Endothelial cell of coronary artery (primary cell): ENCODE measurements around the gene TMEM151B. TPM values are rescaled to one million over a fixed set of nuclear protein-coding genes. Genes with fewer than 3 reads are reported as not detected.

ENCODE experiments used
- total RNA-seq: library from RNA; depleted of rRNA; stranded (reverse); fragments of >200 nt; gene quantifications from 2 replicates; pipeline ENCODE4 v1.2.3, GENCODE V29; 2014

The TMEM151B gene
- 0.54 TPM in 1 of 2 replicates, not detected in the other for total RNA-seq

DNA sequence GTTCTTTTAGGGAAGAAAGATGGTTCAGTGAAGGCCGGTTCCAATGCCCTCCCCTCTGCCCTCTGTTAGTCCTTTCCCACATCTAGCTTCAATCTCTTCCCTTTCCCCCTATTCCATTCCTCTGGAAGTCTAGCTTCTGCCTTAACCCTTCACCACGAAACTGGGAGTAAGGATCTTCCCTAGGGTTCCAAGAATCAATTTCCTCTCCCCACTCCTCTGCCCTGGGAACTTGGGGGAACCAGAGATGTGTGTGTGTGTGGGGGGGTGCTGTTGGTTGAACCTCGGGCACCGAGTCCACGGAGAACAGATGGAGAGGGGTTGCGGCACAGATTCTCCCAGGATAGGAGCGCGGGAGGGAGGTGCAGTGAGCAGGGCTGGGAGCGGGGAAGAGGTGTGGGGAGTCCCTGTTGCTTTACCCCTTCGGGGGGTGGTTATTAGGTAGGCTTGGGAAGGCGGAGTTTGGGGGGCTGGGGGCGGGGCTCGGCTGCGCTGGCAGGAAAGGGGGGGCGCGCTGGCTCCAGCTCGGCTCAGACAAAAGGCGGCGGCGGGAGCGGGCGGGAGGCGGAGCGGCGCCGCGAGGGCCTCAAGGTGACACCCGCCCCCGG lies at the start of gene TMEM151B:
TMEM151B (plus strand) TSS at position 530 of the 605 bp plus-strand sequence. CDS start 293 bp downstream, outside the sequence.

DNA sequence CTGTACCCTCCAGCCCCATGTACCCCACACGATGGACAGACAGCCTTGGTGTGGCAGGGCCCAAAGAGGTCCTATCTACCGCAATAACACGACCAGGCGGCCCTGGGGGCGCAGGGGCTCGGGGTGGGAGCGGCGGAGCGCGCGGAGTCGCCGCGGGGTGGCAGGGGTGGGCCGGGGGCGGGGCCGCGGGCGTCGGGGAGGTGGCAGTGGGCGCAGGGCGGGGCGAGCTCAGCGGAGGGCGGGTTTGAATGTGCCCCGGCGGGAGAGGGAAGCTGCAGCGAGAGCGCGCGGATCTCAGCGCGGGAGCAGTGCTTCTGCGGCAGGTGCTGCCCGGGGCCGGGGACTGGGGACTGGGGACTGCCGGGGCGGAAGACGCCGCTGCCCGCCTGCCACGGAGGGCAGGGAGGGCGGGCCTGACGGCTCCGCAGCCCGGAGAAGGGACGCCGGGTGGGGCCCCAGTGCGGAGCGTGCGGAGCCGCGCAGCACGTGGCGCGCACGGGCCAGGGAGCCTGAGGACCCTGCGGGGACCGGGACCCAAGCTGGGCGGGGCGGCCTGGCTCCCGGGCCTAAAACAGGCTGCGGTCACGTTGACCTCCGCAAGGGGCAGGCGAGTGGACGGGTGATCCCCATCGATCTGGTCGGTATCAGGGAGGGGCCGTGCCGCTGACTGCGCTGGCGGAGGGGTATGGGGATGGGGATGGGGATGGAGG lies 46.8 kb upstream of the TMEM151B start, which contains the start of gene SLC29A1:
SLC29A1 (plus strand) TSS at position 277 of the 710 bp plus-strand sequence. CDS start 3,719 bp downstream, outside the sequence.

DNA sequence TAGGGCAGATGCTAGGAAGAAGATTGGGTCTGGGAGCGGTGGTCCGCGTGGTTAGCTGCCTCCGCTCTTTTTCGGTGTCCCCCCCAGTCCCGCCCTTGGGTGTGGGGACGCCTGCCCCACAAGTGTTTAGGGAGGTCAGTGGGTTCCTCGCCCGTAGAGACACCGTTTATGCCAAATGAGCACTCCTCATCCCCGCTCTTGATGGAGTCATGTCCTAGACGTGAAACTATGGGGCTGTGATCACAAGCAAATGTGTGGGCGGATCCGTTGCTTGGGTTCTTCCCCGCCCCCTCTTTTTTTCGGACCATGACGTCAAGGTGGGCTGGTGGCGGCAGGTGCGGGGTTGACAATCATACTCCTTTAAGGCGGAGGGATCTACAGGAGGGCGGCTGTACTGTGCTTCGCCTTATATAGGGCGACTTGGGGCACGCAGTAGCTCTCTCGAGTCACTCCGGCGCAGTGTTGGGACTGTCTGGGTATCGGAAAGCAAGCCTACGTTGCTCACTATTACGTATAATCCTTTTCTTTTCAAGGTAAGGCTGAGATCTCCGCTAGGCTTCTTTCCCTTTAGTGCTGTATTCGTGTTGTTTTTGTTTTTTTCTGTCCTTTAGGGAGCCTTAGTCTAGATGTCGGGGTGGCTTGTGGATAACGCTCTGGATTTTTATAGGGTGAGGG lies 23.4 kb upstream of the TMEM151B start, which contains the start of gene HSP90AB1:
HSP90AB1 (plus strand) TSS at position 439 of the 675 bp plus-strand sequence. CDS start 1,529 bp downstream, outside the sequence.

DNA sequence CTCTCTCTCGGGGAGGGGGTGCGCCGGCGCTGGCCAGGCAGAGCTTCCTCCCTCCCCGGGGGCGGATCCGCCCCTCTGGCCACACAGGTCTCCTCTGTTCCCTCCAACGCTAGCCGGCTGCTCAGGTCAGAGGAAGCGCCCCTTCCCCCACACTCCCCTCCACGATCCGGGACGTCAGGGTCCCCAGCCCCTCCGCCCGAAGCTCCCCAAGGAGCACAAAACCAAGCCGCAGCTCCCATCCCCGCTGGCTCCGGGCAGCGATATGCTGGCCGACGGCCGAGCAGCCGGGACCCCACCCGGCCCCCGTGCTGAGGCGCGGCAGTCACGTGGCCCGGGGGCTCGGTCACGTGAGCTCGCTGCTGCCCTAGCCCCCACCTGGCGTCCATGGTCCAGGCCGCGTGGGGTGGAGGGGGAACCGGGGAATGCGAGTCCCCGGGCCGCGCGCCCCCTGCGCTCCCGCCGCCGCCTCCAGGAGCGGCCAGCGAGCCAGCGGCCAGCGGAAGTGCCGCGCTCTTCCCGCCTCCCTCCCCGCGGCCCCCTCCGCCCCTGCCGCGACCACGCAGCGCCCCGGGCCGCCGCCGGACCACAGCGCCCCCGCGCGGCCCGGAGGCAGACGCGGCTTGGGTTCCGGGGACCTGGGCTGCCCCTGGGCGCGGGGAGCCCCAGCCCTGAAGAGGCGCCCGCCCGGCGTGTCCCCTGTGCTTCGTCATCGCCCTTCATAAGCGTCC lies 13.1 kb upstream of the TMEM151B start, which contains the start of gene SLC35B2:
SLC35B2 (minus strand) TSS at position 504 of the 728 bp plus-strand sequence; CDS start at position 386, 118 bp downstream.

DNA sequence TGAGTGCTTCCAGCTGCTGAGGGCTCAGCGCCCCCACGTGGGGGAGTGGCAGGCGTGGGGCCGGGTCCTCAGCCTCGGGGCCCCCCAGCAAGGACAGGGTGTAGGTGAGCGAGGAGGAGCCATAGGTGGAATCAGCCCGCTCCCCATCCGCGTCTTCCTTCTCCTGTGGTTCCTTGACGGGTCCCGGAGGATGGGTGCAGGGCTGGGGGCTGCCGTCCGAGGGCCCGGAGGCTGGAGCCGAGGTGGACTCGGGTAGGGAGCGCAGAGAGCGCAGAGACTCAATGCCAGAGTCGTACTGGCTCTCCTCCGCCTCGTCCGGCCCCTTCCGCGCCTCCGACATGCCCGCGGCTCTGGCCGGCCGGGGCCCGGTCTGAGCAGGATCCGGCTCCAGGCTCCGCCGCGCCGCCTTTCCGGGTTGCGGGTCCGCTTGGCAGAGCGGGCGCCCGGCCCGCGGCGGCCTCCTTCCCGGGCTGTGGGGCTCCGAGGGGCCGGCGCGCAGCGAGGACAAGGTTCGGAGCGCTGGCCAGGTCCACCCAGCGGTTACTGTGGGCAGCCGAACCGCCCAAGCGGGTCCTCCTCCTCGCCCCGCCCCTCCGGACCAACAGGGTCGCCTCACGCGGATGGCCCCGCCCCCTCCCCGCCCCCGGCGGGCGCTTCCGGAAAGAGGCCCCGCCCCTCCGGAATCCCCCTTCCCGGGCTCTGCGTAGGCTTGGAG lies 5.1 kb upstream of the TMEM151B start, which contains the start of gene NFKBIE:
NFKBIE (minus strand) TSS at position 545 of the 715 bp plus-strand sequence; CDS start at position 340, 205 bp downstream.

DNA sequence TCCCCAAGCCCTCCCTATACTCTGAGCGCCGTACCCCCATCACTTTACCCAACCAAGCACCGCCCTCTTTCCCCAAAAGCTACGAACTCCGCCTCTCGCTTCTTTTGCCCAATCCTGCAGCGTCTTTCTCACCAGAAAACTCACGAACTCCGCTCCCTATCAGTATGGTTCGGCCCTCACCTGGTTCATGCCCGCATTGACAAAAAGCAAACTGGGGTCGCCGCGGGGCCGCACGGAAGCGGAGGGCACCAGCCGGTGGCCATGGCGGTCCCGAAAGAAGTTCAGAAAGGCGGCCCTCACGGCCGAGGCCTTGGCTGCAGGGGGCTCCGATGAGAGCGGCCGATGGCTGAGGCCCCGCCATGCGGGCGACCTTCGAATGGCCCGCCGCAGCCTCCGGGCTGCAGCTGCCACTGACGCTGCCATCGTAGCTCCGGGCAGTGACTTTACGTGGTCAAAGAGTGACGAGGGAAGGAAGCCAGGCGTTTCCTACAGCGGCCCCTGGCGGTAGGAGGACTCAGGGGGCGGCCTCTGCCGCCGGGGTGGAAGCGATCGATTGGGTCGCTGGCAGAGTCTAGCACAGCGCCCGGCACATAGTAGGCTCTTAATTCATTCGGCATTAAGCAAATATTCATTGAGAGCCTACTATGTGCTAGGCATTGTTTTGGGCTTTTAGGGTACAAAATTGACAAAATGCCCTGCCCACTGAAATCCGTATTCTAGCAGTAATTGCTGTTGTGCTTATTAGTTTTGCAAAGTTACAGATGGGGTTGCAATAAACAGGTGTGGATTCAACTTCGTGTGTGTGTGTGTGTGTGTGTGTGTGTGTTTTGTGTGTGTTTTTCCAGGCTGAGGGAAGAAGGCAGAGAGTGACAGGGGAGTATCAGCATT lies 42.9 kb downstream of the TMEM151B start, which contains the start of gene AARS2:
AARS2 (minus strand) TSS at position 447 of the 888 bp plus-strand sequence; CDS start at position 423, 24 bp downstream.

DNA sequence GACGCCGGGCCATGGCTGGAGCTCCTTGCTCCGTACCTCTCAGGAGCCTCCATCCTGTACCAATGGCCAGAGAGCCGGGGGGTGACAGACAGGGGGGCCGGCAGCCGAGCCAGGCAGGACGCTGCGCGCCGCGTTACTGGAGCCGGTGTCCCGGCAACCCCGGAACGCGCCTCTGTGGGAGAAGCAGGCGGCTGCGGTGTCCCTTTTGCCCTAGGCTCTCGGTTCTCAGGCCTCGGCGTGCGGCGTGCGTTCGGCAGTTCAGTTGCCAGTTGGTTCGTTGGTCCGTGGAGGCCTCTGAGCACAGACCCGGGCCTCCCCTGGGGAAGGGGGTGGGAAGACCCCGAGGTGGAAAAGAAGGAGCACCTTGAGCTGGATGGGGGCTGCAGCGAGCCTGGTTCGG lies 72.2 kb downstream of the TMEM151B start, which contains the start of gene SPATS1:
SPATS1 (plus strand) TSS at position 162 of the 400 bp plus-strand sequence. CDS start 446 bp downstream, outside the sequence.

Other genes with a start within 250 kb of the TMEM151B start
- gene MRPL14, start 143.0 kb upstream of the TMEM151B start, total RNA-seq: 60.2 and 68.4 TPM in 2 replicates
- gene TMEM63B, start 142.9 kb upstream of the TMEM151B start, total RNA-seq: 19.4 and 23.9 TPM in 2 replicates
- 0.94 and 1.9 TPM in 2 replicates for gene CAPN11, start 111.6 kb upstream of the TMEM151B start, total RNA-seq
- 0.18 TPM in 1 of 2 replicates, not detected in the other for gene MYMX, start 53.5 kb upstream of the TMEM151B start, total RNA-seq
- gene SLC29A1, start 46.9 kb upstream of the TMEM151B start, total RNA-seq: 63.9 and 75.7 TPM in 2 replicates
- 710 and 741 TPM in 2 replicates for gene HSP90AB1, start 23.3 kb upstream of the TMEM151B start, total RNA-seq
- 41.6 and 45.5 TPM in 2 replicates for gene SLC35B2, start 12.9 kb upstream of the TMEM151B start, total RNA-seq
- gene NFKBIE, start 4.9 kb upstream of the TMEM151B start, total RNA-seq: 9.2 and 10.6 TPM in 2 replicates
- 21.3 and 22.0 TPM in 2 replicates for gene AARS2, start 42.9 kb downstream of the TMEM151B start, total RNA-seq
- not detected in 2 replicates for gene SPATS1, start 72.2 kb downstream of the TMEM151B start, total RNA-seq
- gene CDC5L, start 117.3 kb downstream of the TMEM151B start, total RNA-seq: 21.0 and 23.7 TPM in 2 replicates